Tibial nerve (tissue), 3 donors: ENCODE data around the gene PANX2.

Experiments used
- POLR2A ChIP-seq, 2 donors: fragments of 450-650 bp; IDR thresholded peaks; one replicate each; pipeline ENCODE4 v1.6.1; 2017; ENCODE audit warnings: antibody characterized with exemption in 2 of 2, mild to moderate bottlenecking in 2 of 2, moderate library complexity in 2 of 2
- TF ChIP-seq, protein P1 (sequence below), 5 experiments: fragments of 200-600 bp in 3 of 5; fragments of 450-650 bp in 2 of 5; sonication (generic) in 3 of 5; IDR thresholded peaks; one replicate each; pipeline ENCODE4 v1.5.1; 2016 to 2019; ENCODE audit warnings: antibody characterized with exemption in 5 of 5, mild to moderate bottlenecking in 3 of 5, moderate library complexity in 2 of 5

DNA sequence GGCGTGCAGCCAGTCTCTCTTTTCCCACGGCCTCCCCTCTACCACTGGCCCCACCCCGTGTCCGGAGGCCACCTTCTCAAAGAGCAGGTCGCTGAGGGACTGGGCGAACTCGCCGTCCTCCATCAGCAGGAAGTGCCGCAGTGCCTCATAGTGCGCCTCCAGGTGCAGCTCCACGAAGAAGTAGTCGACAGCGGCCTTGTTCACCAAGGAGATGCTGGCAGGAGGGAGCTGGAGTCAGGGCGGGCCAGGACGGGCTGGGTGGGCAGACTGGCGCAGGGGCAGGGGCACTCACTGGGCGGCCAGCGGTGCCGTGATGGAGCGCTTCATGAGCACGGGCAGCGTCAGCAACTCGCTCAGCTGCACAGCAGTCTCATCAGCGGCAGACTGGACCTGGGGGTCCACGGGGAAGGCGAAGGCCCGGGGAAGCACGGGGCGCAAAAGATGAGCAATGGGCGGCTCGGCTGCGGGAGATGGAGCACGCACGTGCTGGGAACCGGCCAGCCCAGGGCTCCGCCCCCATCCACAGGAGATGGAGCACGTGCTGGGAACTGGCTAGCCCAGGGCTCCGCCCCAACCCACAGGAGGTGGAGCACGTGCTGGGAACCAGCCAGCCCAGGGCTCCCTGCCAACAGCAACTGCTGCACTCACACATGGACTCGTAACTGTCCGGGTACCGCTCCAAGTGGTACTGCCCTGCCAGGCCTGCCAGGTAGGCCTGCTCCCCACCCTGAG, 48.6 kb downstream of the PANX2 start:
- TF ChIP-seq, protein P1, sequence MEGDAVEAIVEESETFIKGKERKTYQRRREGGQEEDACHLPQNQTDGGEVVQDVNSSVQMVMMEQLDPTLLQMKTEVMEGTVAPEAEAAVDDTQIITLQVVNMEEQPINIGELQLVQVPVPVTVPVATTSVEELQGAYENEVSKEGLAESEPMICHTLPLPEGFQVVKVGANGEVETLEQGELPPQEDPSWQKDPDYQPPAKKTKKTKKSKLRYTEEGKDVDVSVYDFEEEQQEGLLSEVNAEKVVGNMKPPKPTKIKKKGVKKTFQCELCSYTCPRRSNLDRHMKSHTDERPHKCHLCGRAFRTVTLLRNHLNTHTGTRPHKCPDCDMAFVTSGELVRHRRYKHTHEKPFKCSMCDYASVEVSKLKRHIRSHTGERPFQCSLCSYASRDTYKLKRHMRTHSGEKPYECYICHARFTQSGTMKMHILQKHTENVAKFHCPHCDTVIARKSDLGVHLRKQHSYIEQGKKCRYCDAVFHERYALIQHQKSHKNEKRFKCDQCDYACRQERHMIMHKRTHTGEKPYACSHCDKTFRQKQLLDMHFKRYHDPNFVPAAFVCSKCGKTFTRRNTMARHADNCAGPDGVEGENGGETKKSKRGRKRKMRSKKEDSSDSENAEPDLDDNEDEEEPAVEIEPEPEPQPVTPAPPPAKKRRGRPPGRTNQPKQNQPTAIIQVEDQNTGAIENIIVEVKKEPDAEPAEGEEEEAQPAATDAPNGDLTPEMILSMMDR (IDR thresholded peaks at IDR 0.05) = no peak
- no peak for TF ChIP-seq POLR2A (IDR thresholded peaks at IDR 0.05)
